IPS-18c (cell line): ENCODE results near the gene GOSR2.

Experiments used
- H3K4me3 ChIP-seq: 2 replicates; pipeline ENCODE4 v1.7.0; 2013; ENCODE audit warnings: low read depth, mild to moderate bottlenecking, low read length, moderate library complexity; ENCODE audit not compliant: insufficient read depth
- H3K9me3 ChIP-seq: one replicate; pipeline ENCODE4 v1.6.1; 2013; ENCODE audit warnings: mild to moderate bottlenecking, low read length, moderate library complexity; ENCODE audit not compliant: control insufficient read depth, insufficient read depth

GOSR2 gene

DNA sequence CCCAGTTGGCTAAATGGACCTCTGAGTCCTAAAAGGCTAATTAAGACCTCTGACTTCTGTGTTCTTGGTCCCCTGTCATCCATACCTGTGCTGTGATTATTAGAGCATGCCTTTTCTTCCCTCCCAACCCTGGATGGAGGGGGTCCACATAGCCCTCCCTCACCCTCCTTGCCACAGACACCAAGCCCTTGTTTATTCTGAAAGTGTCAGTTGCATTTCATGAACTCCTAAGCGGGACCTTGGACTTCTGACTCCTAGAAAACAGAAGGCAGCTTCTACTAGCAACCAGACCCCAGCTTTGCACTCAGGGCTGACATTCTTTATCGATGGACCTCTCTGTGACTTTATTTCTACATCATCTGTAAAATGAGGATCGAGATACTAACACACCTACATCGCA lies 33.4 kb upstream of the GOSR2 start:
- H3K4me3 ChIP-seq, result no peak overlapping the region
- H3K9me3 ChIP-seq, result no peaks in the 10 kb centered on the region

DNA sequence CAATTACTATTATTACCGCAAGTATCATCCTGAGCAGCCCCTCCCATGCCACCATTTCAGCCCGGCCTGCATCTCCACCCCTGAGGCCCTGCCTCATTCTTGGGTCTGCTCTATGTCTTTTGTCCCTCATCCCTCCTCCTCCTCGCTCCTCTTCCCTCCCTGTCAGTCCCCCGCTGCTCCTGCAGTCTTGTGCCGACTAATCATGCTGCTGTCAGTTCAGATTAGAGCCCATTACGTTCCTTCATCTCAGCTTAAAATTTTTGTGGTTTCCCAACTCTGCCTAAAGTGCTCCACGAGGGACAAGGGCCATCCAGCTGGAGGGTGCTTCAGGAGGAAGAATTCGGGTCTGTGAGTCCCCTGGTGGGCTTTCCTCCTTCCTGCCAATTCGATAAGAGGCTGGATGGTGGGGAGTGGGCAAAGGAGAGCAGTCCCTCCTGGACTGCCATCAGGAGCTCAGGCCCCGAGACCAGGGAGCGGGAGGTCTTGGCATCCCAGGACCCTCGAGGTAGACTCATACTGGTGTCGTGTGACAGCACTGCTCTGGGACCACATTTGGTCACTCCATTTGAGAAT lies 32.9 kb upstream of the GOSR2 start:
- no peaks in the 10 kb centered on the region for H3K9me3 ChIP-seq
- no peak overlapping the region; the same call in 1 of the 2 replicates for H3K4me3 ChIP-seq

DNA sequence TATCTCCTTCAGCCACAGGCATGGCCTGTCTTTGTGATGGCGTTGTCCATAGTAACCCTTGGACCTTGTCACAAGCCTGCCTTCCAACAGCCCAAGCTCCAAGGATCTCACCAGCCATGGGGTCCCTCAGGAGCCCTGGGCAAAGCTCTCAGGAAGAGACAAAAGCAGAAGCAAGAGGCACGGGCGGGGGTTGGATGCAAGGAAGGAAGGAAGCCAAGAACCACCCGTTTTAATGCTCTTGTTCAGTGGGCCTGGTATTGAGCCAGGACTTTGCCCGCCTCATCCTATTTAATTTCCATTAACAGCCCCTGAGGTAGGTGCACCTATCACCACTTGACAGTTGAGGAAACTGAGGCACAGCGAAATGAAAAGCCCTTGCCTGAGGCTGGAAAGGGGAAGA lies 32.3 kb upstream of the GOSR2 start:
- H3K4me3 ChIP-seq, result no peak overlapping the region; the same call in 1 of the 2 replicates

DNA sequence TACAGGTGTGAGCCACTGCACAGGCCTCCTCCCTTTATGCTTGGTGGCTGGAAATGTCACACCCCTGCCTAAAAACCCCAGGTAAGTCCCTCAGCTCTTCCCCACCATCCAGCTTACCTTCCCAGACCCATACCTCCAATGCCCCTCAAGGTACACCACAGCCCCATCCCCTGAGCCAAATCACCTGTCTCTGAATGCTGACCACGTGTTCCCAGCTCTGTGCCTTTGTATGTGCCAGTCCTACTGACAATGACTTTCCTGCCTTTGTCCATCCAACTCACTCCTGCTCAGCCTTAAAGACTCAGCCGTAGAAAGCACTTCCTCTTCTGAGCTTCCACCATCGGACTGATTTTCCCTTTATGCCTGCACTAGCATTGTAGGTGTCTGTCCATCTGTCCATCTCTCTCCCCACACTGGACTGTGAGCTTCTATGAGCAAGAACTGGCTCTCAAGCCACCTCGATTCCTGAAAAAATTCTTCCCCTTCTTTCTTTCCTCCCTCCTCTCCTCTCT lies 30.7 kb upstream of the GOSR2 start:
- Histone ChIP-seq H3K9me3 (no peaks in the 10 kb centered on the region), H3K4me3 (no peak overlapping the region)

More for the DNA sequence above, 32.3 kb upstream of the GOSR2 start:
- H3K9me3 ChIP-seq, result no peaks in the 10 kb centered on the region

DNA sequence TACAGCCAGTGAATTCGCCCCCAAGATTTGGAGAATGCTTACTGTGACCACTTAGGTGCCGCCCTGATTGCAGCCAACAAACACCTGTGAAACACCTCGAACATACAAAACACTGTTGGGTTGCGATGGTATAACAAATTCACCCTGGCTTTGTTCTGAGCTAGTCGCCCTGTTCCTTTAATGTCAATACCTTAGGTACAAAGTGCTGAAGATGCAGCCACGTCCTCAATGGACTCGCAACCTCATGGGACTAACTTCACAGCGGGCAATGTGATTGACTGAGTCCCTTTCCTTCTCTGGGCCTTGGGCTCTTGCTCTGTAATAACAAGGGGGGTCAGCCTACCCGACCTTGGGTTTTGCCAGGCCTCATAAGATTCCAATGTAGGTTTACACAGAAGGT lies 28.9 kb upstream of the GOSR2 start:
- no peak overlapping the region for H3K4me3 ChIP-seq
- no peaks in the 10 kb centered on the region for H3K9me3 ChIP-seq

DNA sequence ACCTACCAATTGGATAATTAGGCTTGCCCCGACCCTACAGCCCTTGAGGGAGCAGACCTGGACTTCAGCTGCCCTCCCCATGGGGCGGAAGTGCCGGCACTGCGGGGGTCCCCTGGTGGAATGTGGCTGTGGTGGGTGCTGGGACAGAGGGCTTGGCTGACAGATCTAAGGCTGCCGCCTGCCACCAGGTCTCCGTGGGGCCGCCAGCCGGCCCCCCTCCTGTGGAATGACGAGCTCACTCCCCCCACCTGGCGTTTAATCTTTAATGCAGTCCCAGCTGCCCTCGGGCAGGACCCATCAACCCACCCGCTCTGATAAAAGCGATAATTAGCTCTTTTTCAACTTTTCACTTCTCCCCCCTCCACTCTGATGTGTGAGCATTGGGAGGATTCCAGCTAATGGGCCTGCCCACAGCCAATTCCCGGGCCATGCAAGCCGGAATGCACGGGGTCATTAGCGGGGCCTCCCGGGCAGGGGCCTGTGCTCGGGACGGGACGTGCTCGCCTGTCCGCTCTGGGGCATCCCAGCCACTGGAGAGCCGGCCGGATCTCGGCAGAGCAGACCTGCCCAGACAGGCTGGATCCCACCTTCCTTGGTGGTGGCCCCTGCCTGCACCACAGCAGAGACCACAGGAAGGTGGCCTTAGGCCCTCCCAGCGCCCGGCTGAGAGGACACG lies 28.3 kb upstream of the GOSR2 start:
- no peaks in the 10 kb centered on the region for H3K9me3 ChIP-seq
- H3K4me3 ChIP-seq, result no peak overlapping the region

DNA sequence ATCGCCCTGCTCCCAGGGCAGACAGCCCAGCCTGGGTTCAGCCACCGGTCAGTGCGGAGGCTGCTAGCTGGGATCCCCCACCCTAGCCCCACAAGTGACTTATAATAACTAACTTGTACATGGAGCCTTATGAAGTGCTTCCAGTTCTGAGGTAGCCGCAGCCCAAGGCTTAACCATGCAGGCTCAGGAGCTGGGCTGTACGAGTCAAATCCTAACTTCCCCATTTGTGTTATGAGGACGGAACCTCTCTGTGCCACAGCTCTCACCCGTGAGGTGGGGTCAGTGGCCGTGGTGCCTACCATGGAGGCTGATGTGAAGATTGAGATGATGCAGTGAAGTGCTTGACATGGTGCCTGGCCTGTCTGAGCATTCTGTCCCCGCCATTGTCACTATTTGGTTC lies 27.8 kb upstream of the GOSR2 start:
- no peak overlapping the region for H3K4me3 ChIP-seq
- no peaks in the 10 kb centered on the region for H3K9me3 ChIP-seq

DNA sequence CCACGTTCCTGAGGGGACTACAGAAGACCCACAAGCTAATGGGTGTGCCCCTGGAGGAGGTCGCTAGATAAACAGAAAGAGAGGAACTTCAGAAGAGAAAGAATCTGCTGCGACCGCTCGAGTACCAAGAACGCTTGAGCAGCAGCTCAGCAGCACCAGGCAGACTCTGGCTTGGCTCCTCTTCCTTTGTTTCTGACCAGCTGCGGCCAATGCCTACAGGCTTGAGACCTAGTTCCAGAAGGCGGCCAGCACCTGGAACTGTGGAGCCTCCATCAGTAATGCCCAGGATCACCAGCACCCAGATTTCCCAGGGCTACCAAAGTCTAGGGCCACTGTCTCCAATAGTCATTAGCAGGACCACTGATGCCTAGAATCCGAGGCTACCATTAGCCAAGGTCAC lies 26.0 kb upstream of the GOSR2 start:
- no peaks in the 10 kb centered on the region for H3K9me3 ChIP-seq
- no peak overlapping the region for H3K4me3 ChIP-seq

DNA sequence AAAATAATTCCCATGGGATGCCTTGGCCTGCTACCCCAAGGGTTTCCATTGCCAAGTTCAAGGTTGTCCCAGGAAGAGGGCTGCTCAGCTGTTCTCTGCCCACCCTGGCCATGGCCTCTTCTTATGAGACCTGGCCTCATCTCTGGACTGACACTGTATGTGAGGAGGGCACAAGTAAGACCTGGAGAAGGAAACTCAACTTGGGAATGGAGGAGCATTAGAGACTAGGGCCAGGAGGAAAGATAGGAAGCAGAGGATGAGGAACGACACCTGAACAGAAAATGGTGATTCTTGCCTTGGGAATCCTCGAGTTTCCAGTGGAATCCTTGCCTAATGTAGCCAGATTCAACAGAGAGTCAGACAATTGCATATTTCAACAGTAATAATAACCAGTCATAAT lies 24.6 kb upstream of the GOSR2 start:
- Histone ChIP-seq H3K4me3 (no peak overlapping the region), H3K9me3 (no peaks in the 10 kb centered on the region)

DNA sequence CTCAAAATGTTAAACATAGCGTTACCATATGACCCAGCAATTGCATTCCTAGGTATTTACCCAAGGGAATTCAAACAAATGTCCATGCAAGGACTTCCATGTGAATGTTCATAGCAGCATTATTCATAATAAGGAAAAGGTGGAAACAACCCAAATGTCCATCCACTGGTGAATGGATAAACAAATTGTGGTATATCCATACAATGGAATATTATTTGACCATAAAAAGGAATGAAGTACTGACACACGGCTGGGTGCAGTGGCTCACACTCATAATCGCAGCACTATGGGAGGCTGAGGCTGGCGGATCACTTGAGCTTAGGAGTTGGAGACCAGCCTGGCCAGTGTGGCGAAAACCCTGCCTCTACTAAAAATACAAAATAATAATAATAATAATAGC lies 24.1 kb upstream of the GOSR2 start:
- H3K4me3 ChIP-seq, result no peak overlapping the region
- no peaks in the 10 kb centered on the region for H3K9me3 ChIP-seq

DNA sequence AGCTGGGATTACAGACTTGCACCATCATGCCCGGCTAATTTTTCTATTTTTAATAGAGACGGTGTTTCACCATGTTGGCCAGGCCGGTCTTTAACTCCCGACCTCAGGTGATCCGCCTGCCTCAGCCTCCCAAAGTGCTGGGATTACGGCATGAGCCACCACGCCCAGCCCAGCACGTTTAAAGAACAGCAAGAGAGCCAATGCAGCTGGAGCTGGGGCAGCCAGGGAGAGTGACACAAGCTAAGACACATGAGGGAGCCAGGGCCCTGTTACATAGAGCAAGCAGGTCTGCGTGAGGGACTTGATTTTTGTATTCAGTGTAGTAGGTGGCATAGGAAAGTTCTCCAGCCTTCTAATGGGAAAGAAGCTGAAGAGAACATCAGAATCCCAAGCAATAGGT lies 21.7 kb upstream of the GOSR2 start:
- Histone ChIP-seq H3K9me3 (no peaks in the 10 kb centered on the region), H3K4me3 (no peak overlapping the region)

DNA sequence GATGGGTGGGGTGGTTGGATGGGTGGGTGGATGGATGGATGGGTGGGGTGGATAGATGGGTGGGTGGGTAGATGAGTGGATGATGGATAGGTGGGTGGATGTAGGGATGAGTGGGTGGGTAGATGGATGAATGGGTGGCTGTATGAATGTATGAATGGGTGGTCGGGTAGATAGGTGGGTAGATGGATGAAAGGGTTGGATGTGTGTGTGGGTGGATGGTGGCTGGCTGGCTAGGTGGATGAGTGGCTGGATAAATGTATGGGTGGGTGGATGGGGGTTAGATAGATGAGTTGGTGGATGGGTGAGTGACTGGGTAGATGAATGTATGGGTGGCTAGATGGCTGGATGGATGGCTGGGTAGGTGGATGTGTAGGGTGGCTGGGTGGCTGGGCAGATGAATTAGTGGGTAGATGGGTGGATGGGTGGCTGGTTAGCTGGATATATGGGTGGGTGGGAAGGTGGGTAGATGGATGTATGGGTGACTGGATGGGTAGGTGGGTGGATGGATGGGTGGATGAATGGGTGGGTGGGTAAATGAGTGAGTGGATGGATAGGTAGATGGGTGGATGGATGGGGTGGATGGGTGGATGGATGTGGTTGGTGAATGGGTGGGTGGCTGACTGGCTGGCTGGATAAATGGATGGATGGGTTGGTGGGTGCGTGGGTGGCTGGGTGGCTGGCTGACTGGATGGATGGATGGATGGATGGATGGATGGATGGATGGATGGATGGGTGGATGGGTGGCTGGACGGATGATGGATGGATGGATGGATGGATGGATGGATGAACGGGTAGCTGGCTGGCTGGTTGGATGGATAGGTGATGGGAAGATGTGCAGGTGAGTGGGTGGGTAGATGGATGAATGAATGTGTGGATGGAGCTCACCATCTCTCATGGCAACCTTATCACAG lies 18.9 kb upstream of the GOSR2 start:
- no peaks in the 10 kb centered on the region for H3K9me3 ChIP-seq
- H3K4me3 ChIP-seq, result no peak overlapping the region

DNA sequence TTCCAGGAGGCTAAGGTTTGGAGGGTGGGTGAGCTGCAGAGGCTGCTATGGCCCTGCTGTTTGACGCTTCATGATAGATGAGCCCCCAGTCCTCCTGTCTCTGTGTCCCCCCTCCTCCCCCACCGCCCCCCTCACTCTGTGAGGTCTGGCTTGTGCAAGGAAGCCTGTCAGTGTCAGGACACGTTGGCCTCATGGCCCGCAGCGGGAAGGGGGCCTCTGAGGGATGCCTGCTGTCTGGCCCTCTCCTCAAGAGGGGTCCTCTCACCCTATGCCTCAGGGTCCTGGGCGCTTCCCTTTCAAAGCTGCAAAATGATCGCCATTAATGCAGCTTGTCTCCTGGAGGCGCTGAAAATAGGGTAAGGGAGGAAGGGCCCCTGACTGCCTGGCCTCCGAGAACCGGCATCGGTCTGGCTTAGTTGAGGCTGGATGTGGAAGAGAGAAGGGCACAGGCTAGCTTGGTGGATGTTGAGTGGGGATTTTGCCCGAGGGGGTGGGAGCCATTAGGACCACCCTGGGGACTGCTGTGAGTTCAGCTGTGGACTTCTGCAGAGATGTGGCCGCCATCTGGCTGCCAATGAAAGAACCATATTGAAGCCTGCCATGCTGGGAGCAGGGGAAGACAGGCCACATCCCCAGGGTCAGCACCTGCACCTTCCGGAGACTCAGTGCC lies 14.8 kb upstream of the GOSR2 start:
- H3K9me3 ChIP-seq, result no peaks in the 10 kb centered on the region
- no peak overlapping the region for H3K4me3 ChIP-seq

DNA sequence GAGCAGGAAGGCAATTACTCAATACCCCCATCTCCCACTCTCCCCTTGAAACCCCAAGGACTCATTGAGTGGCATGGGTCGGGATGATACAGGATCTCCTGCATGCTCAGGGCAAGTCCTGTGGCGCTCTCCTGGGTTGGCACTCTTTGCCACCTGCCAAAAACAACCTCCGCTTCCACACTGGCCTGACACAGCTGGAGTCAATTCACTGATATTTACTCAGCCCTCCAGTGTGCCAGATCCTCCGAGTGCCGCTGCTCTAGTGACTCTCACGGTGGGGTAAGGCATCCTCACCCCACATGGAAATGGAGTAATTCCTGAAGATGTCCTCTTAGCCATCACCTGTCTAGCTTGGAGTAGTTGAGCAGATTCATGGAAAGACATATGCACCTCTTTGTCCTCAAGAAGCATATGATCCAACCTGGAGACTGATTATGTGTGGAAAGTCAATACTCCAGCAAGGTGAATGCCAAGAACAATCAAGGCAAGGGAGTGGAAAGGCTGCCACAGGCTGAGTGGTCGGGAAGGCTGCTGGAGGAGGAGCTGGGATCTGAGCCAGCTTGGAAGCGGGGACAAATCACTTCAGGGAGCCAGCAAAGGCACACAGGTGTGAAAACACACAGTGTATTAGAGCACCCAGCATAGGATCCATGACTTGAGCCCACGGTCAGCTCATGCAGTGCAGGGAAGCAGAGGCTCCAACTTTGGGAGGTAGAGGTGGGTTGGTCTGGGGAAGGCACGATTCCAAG lies 12.6 kb upstream of the GOSR2 start:
- Histone ChIP-seq H3K9me3 (no peaks in the 10 kb centered on the region), H3K4me3 (no peak overlapping the region)

DNA sequence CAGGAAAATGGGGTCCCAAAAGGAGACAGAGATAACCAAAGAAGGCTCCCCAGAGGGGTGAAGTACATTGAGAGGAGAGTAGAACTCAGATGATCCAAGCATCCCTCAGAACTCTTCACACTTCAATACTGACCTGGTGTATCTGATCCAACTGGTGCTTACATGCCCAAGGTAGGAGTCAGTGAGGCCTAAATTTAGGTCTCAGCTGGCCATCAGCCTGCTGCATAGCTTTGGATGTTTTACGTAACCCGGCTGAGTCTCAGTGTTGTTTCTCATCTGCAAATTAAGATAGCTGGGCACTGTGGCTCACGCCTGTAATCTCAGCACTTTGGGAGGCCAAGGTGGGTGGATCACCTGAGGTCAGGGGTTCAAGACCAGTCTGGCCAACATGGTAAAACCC lies 11.6 kb upstream of the GOSR2 start:
- Histone ChIP-seq H3K4me3 (no peak overlapping the region), H3K9me3 (no peaks in the 10 kb centered on the region)

DNA sequence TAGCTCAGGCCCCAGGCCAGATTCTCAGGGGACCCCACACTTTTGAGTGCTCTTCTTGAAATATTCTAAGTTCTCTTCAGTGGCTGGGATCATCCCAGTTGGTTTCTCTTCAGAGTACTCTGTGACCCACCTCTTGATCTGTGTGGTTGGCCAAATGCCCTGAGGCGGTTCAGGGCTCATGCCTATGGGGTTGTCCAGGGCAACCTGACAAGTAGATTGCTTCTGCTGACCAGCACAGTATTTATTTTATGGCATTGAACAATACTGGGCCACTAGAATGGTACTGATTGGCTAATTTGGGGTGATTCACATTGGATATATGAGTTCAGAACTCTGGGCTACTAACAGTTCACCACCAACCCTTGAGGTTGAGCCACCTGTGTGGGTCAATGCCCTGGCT lies 7.4 kb upstream of the GOSR2 start:
- no peaks in the 10 kb centered on the region for H3K9me3 ChIP-seq
- no peak overlapping the region for H3K4me3 ChIP-seq

DNA sequence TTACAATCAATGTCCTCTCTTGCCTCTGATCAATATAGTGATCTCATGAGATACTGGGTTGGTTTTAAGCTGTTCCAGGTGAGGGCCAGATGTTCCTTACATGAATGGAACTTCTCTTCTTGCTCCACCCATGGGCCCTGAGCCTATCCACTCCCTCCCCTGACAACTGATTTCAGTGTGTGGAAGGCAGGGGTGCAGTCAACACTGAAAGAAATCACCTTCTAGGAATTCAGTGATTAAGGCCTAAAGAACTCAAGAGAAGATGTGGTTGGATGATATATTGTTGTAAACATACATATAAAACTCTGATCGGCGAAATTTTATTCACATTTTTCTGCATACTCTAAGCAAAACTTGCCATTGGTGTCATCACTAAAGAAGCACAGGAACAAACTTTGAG lies 6.7 kb upstream of the GOSR2 start:
- H3K9me3 ChIP-seq, result no peaks in the 10 kb centered on the region
- no peak overlapping the region for H3K4me3 ChIP-seq
